Gastrocnemius medialis (tissue), 4 donors: ENCODE results near the gene FABP7.

ENCODE experiments used
- CTCF ChIP-seq, 5 experiments: fragments of 450-650 bp in 3 of 5; fragments of 200-600 bp in 2 of 5; sonication (generic) in 2 of 5; IDR thresholded peaks in 4 of 5; conservative IDR thresholded peaks in 1 of 5; 1 replicate in 4 of 5; 2 replicates in 1 of 5; pipeline ENCODE4 v1.5.1; 2016 to 2019; ENCODE audit warnings: antibody characterized with exemption in 5 of 5, mild to moderate bottlenecking in 3 of 5, moderate library complexity in 3 of 5
- POLR2A ChIP-seq, 2 donors: fragments of 450-650 bp; IDR thresholded peaks; one replicate each; pipeline ENCODE4 v1.6.1; 2017; ENCODE audit warnings: antibody characterized with exemption in 2 of 2, mild to moderate bottlenecking in 2 of 2, moderate library complexity in 2 of 2

- no peak for TF ChIP-seq CTCF (IDR thresholded peaks at IDR 0.05 in 4 of 5, conservative IDR thresholded peaks at IDR 0.05 in 1 of 5)
- TF ChIP-seq POLR2A (IDR thresholded peaks at IDR 0.05), result no peak
Observed at GRCh38 chr6:122821095-122821494, 41.6 kb downstream of the FABP7 start.
